SK-N-SH treated with all-trans-retinoic acid at 6 μM for 48 hours (cell line): ENCODE measurements around the gene PCP4L1.
"Not testable (repeated sequence)": the region's sequence is repeated elsewhere in the genome, so short reads cannot be mapped to it uniquely, and the experiment has no call there.

Experiments
- BACH2 ChIP-seq: fragments of 250-450 bp; sonication (Bioruptor Pico); IDR thresholded peaks from 2 replicates; pipeline ENCODE4 v1.9.0; 2021; ENCODE audit warnings: mild to moderate bottlenecking, borderline replicate concordance
- ESRRG ChIP-seq: fragments of 250-450 bp; sonication (Bioruptor Pico); IDR thresholded peaks from 2 replicates; pipeline ENCODE4 v1.6.1; 2021; ENCODE audit warnings: mild to moderate bottlenecking
- OSR1 ChIP-seq: fragments of 250-450 bp; sonication (Bioruptor Pico); IDR thresholded peaks from 2 replicates; pipeline ENCODE4 v1.8.0; 2022; ENCODE audit warnings: moderate library complexity, mild to moderate bottlenecking, inconsistent platforms
- POU6F1 ChIP-seq: fragments of 250-450 bp; sonication (Bioruptor Pico); IDR thresholded peaks from 2 replicates; pipeline ENCODE4 v1.8.0; 2021; ENCODE audit warnings: low read depth, mild to moderate bottlenecking, moderate library complexity, borderline replicate concordance
- RARB ChIP-seq: fragments of 250-450 bp; sonication (Bioruptor Pico); IDR thresholded peaks from 2 replicates; pipeline ENCODE4 v1.8.0; 2021; ENCODE audit warnings: mild to moderate bottlenecking, moderate library complexity
- TOX ChIP-seq: fragments of 250-450 bp; sonication (Bioruptor Pico); IDR thresholded peaks from 2 replicates; pipeline ENCODE4 v1.8.0; 2021; ENCODE audit warnings: mild to moderate bottlenecking, moderate library complexity, borderline replicate concordance
- ZC3H10 ChIP-seq: fragments of 250-450 bp; sonication (Bioruptor Pico); IDR thresholded peaks from 2 replicates; pipeline ENCODE4 v1.5.1; 2021; ENCODE audit warnings: mild to moderate bottlenecking, moderate library complexity
- ZFP3 ChIP-seq: fragments of 250-450 bp; sonication (Bioruptor Pico); IDR thresholded peaks from 2 replicates; pipeline ENCODE4 v1.5.0; 2020; ENCODE audit warnings: mild to moderate bottlenecking, moderate library complexity
- ZFP30 ChIP-seq: fragments of 450-650 bp; formaldehyde crosslinking; IDR thresholded peaks from 2 replicates; pipeline ENCODE4 v1.5.0; 2022; ENCODE audit warnings: mild to moderate bottlenecking, moderate library complexity
- ZNF565 ChIP-seq: fragments of 450-650 bp; formaldehyde crosslinking; conservative IDR thresholded peaks from 2 replicates; pipeline ENCODE4 v1.5.0; 2020; ENCODE audit warnings: low read depth, mild to moderate bottlenecking, moderate library complexity
- ZNF8 ChIP-seq: fragments of 450-650 bp; formaldehyde crosslinking; IDR thresholded peaks from 2 replicates; pipeline ENCODE4 v1.5.0; 2020; ENCODE audit warnings: mild to moderate bottlenecking, moderate library complexity
- TF ChIP-seq, protein P1 (sequence below): fragments of 250-450 bp; sonication (Bioruptor Pico); IDR thresholded peaks from 2 replicates; pipeline ENCODE4 v1.5.1; 2020; ENCODE audit warnings: low read depth, mild to moderate bottlenecking, moderate library complexity
- TF ChIP-seq, protein P2 (sequence below): fragments of 250-450 bp; sonication (Bioruptor Pico); IDR thresholded peaks from 2 replicates; pipeline ENCODE4 v1.5.1; 2021; ENCODE audit warnings: mild to moderate bottlenecking, moderate library complexity

- TF ChIP-seq BACH2 (CRISPR knock-in tag); OSR1 (CRISPR knock-in tag); ZFP30 (CRISPR knock-in tag); ZNF8 (CRISPR knock-in tag); ESRRG (CRISPR knock-in tag); ZC3H10; POU6F1; ZFP3 (CRISPR knock-in tag); TOX (CRISPR knock-in tag); ZNF565 (CRISPR knock-in tag); RARB: not testable (repeated sequence)
- TF ChIP-seq, protein P1, sequence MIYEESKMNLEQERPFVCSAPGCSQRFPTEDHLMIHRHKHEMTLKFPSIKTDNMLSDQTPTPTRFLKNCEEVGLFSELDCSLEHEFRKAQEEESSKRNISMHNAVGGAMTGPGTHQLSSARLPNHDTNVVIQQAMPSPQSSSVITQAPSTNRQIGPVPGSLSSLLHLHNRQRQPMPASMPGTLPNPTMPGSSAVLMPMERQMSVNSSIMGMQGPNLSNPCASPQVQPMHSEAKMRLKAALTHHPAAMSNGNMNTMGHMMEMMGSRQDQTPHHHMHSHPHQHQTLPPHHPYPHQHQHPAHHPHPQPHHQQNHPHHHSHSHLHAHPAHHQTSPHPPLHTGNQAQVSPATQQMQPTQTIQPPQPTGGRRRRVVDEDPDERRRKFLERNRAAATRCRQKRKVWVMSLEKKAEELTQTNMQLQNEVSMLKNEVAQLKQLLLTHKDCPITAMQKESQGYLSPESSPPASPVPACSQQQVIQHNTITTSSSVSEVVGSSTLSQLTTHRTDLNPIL (CRISPR knock-in tag) = not testable (repeated sequence)
- TF ChIP-seq, protein P2, sequence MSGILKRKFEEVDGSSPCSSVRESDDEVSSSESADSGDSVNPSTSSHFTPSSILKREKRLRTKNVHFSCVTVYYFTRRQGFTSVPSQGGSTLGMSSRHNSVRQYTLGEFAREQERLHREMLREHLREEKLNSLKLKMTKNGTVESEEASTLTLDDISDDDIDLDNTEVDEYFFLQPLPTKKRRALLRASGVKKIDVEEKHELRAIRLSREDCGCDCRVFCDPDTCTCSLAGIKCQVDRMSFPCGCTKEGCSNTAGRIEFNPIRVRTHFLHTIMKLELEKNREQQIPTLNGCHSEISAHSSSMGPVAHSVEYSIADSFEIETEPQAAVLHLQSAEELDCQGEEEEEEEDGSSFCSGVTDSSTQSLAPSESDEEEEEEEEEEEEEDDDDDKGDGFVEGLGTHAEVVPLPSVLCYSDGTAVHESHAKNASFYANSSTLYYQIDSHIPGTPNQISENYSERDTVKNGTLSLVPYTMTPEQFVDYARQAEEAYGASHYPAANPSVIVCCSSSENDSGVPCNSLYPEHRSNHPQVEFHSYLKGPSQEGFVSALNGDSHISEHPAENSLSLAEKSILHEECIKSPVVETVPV (CRISPR knock-in tag) = not testable (repeated sequence)
Observed at GRCh38 chr1:161255302-161255701, 3.2 kb upstream of the PCP4L1 start.
